Loucy (cell line): Measurements from ENCODE around the gene TTL.

Experiments used
- H2AFZ ChIP-seq: fragments of 200-600 bp; sonication (generic); 2 replicates; pipeline ENCODE4 v1.6.0; 2016; ENCODE audit warnings: antibody characterized with exemption, mild to moderate bottlenecking, low read length, moderate library complexity
- H3F3A ChIP-seq: fragments of 200-600 bp; 2 replicates; pipeline ENCODE4 v1.6.0; 2016; ENCODE audit warnings: antibody characterized with exemption, low read depth, mild to moderate bottlenecking
- H3K27me3 ChIP-seq: fragments of 200-600 bp; sonication (generic); 2 replicates; pipeline ENCODE4 v1.6.1; 2014; ENCODE audit warnings: low read length, mild to moderate bottlenecking; ENCODE audit not compliant: insufficient read depth, poor library complexity, severe bottlenecking
- H3K36me3 ChIP-seq: fragments of 200-600 bp; sonication (generic); 2 replicates; pipeline ENCODE4 v1.6.1; 2016; ENCODE audit warnings: low read length; ENCODE audit not compliant: insufficient read depth
- H3K4me1 ChIP-seq: fragments of 200-600 bp; sonication (generic); 2 replicates; pipeline ENCODE4 v1.5.1; 2014; ENCODE audit warnings: low read length, mild to moderate bottlenecking; ENCODE audit not compliant: insufficient read depth, poor library complexity, severe bottlenecking
- H3K4me2 ChIP-seq: fragments of 200-600 bp; sonication (generic); 2 replicates; pipeline ENCODE4 v1.6.0; 2014; ENCODE audit warnings: antibody characterized with exemption, low read length, low read depth, mild to moderate bottlenecking; ENCODE audit not compliant: poor library complexity, severe bottlenecking
- H3K4me3 ChIP-seq: fragments of 200-600 bp; sonication (generic); 2 replicates; pipeline ENCODE4 v1.5.1; 2014; ENCODE audit warnings: low read length, mild to moderate bottlenecking, mixed read lengths; ENCODE audit not compliant: poor library complexity, severe bottlenecking
- H3K79me2 ChIP-seq: fragments of 200-600 bp; sonication (generic); 2 replicates; pipeline ENCODE4 v1.6.1; 2014; ENCODE audit warnings: low read length; ENCODE audit not compliant: insufficient read depth
- H3K9ac ChIP-seq: fragments of 200-600 bp; sonication (generic); 2 replicates; pipeline ENCODE4 v1.6.0; 2014; ENCODE audit warnings: mild to moderate bottlenecking, low read depth, low read length, moderate library complexity; ENCODE audit not compliant: poor library complexity, severe bottlenecking
- H3K9me2 ChIP-seq: fragments of 200-600 bp; sonication (generic); replicated peaks from 2 replicates; pipeline ENCODE4 v1.6.1; 2016; ENCODE audit warnings: low read depth, low read length, mixed read lengths
- H3K9me3 ChIP-seq: fragments of 200-600 bp; sonication (generic); 2 replicates; pipeline ENCODE4 v1.6.1; 2014; ENCODE audit warnings: mild to moderate bottlenecking, antibody characterized with exemption, low read length, low read depth; ENCODE audit not compliant: insufficient read depth
- H4K20me1 ChIP-seq: fragments of 200-600 bp; sonication (generic); 2 replicates; pipeline ENCODE4 v1.6.0; 2014; ENCODE audit warnings: antibody characterized with exemption, low read length, mild to moderate bottlenecking; ENCODE audit not compliant: insufficient read depth, poor library complexity, severe bottlenecking
- CTCF ChIP-seq: fragments of 200-600 bp; sonication (generic); conservative IDR thresholded peaks from 2 replicates; pipeline ENCODE4 v1.5.1; 2014; ENCODE audit warnings: mild to moderate bottlenecking, antibody characterized with exemption, low read length
- EZH2phosphoT487 ChIP-seq: fragments of 200-600 bp; IDR thresholded peaks from 2 replicates; pipeline ENCODE4 v1.6.1; 2018; ENCODE audit warnings: antibody characterized with exemption, mild to moderate bottlenecking, moderate library complexity, borderline replicate concordance

TTL gene

GRCh38 chr2:112459372-112459771 is 22.6 kb upstream of the TTL start:
- Histone ChIP-seq H3K4me1 (no peaks in the 10 kb centered on the region), H3K9me2 (no peaks in the 10 kb centered on the region), H3K27me3 (no peaks in the 10 kb centered on the region), H4K20me1 (no peaks in the 10 kb centered on the region), H2AFZ (no peak overlapping the region), H3K9ac (no peak overlapping the region), H3K4me3 (no peak overlapping the region), H3F3A (no peaks in the 10 kb centered on the region), H3K9me3 (no peaks in the 10 kb centered on the region), H3K79me2 (no peaks in the 10 kb centered on the region), H3K36me3 (no peaks in the 10 kb centered on the region), H3K4me2 (no peak overlapping the region)
- TF ChIP-seq EZH2phosphoT487 (no peak), CTCF (no peak)

- no peaks in the 10 kb centered on the region for H3K79me2 ChIP-seq
- no peaks in the 10 kb centered on the region for H3K9me3 ChIP-seq
- no peaks in the 10 kb centered on the region for H4K20me1 ChIP-seq
- no peaks in the 10 kb centered on the region for H3K9me2 ChIP-seq
- H3K27me3 ChIP-seq: no peaks in the 10 kb centered on the region
- no peak overlapping the region for H3K4me2 ChIP-seq
- no peaks in the 10 kb centered on the region for H3F3A ChIP-seq
- H2AFZ ChIP-seq: no peak overlapping the region
- TF ChIP-seq CTCF (no peak), EZH2phosphoT487 (no peak)
- no peaks in the 10 kb centered on the region for H3K4me1 ChIP-seq
- H3K36me3 ChIP-seq: no peaks in the 10 kb centered on the region
- H3K9ac ChIP-seq: no peak overlapping the region
- H3K4me3 ChIP-seq: no peak overlapping the region
These were observed 19.8 kb upstream of the TTL start for GRCh38 chr2:112462178-112462577.

GRCh38 chr2:112463256-112463655 is 18.7 kb upstream of the TTL start:
- H3F3A ChIP-seq: no peaks in the 10 kb centered on the region
- no peaks in the 10 kb centered on the region for H3K4me1 ChIP-seq
- H2AFZ ChIP-seq: no peak overlapping the region
- no peaks in the 10 kb centered on the region for H4K20me1 ChIP-seq
- H3K4me3 ChIP-seq: no peak overlapping the region
- no peaks in the 10 kb centered on the region for H3K27me3 ChIP-seq
- H3K9me2 ChIP-seq: no peaks in the 10 kb centered on the region
- TF ChIP-seq EZH2phosphoT487 (no peak), CTCF (no peak)
- H3K4me2 ChIP-seq: no peak overlapping the region
- H3K79me2 ChIP-seq: no peaks in the 10 kb centered on the region
- no peaks in the 10 kb centered on the region for H3K9me3 ChIP-seq
- no peaks in the 10 kb centered on the region for H3K36me3 ChIP-seq
- H3K9ac ChIP-seq: no peak overlapping the region
